ENCODE measurements around the gene FBRSL1.

- TF ChIP-seq, protein P1, sequence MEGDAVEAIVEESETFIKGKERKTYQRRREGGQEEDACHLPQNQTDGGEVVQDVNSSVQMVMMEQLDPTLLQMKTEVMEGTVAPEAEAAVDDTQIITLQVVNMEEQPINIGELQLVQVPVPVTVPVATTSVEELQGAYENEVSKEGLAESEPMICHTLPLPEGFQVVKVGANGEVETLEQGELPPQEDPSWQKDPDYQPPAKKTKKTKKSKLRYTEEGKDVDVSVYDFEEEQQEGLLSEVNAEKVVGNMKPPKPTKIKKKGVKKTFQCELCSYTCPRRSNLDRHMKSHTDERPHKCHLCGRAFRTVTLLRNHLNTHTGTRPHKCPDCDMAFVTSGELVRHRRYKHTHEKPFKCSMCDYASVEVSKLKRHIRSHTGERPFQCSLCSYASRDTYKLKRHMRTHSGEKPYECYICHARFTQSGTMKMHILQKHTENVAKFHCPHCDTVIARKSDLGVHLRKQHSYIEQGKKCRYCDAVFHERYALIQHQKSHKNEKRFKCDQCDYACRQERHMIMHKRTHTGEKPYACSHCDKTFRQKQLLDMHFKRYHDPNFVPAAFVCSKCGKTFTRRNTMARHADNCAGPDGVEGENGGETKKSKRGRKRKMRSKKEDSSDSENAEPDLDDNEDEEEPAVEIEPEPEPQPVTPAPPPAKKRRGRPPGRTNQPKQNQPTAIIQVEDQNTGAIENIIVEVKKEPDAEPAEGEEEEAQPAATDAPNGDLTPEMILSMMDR (IDR thresholded peaks at IDR 0.05), result no peak
- no peak for TF ChIP-seq POLR2A (IDR thresholded peaks at IDR 0.05)
These were observed 7.2 kb upstream of the FBRSL1 start for GRCh38 chr12:132482771-132483170.

Measured in heart left ventricle (tissue), 13 donors.